Ascending aorta (tissue), 2 donors: ENCODE results near the gene NBPF19. TPM values are rescaled to one million over a fixed set of nuclear protein-coding genes. Genes with fewer than 3 reads are reported as not detected.
"Not testable (repeated sequence)": the region's sequence is repeated elsewhere in the genome, so short reads cannot be mapped to it uniquely, and the experiment has no call there.

Experiments
- DNase-seq, 2 donors: peaks; one replicate each; pipeline ENCODE4 v3.0.0-alpha.2; 2019; ENCODE audit warnings: low spot score in 2 of 2
- H3K27ac ChIP-seq, 2 donors: fragments of 200-600 bp; sonication (generic); one replicate each; pipeline ENCODE4 v1.5.1; 2016 to 2017; ENCODE audit warnings: mild to moderate bottlenecking in 1 of 2
- H3K27me3 ChIP-seq: fragments of 200-600 bp; sonication (generic); one replicate; pipeline ENCODE4 v1.5.1; 2017
- H3K36me3 ChIP-seq, 2 donors: fragments of 200-600 bp; sonication (generic); one replicate each; pipeline ENCODE4 v1.5.1; 2016
- H3K4me1 ChIP-seq, 2 donors: fragments of 200-600 bp; sonication (generic); one replicate each; pipeline ENCODE4 v1.5.1; 2016 to 2017; ENCODE audit warnings: mild to moderate bottlenecking in 1 of 2
- H3K4me3 ChIP-seq, 2 donors: fragments of 200-600 bp; sonication (generic); one replicate each; pipeline ENCODE4 v1.5.1; 2016 to 2017; ENCODE audit warnings: mild to moderate bottlenecking in 1 of 2
- H3K9me3 ChIP-seq, 2 donors: fragments of 200-600 bp; sonication (generic); one replicate each; pipeline ENCODE4 v1.5.1; 2016
- CTCF ChIP-seq, 3 experiments: fragments of 200-600 bp in 2 of 3; fragments of 450-650 bp in 1 of 3; sonication (generic) in 2 of 3; IDR thresholded peaks; one replicate each; pipeline ENCODE4 v1.5.1; 2016 to 2019; ENCODE audit warnings: antibody characterized with exemption in 3 of 3, mild to moderate bottlenecking in 1 of 3, moderate library complexity in 1 of 3
- intact Hi-C: fragments of 100-400 bp; cut with DNase I; formaldehyde crosslinking; loops from one replicate; pipeline ENCODE4 v1.15.1; 2023
- total RNA-seq: library from RNA; depleted of rRNA; stranded (reverse); fragments of >200 nt; gene quantifications from one replicate; pipeline ENCODE4 v1.1.0, GENCODE V29; 2016

The NBPF19 gene
- total RNA-seq = 2.3 TPM

- H3K4me3 ChIP-seq, H3K36me3 ChIP-seq, intact Hi-C loops, H3K4me1 ChIP-seq, H3K27ac ChIP-seq, H3K27me3 ChIP-seq, H3K9me3 ChIP-seq, DNase-seq: not testable (repeated sequence)
Measured at GRCh38 chr1:149474745-149475144, at the start of gene NBPF19. NBPF19 (plus strand) TSS chr1:149475045; CDS start chr1:149475933, 888 bp downstream.

GRCh38 chr1:149428317-149428716, 46.5 kb upstream of the NBPF19 start:
- H3K4me3 ChIP-seq, intact Hi-C loops: not testable (repeated sequence)

GRCh38 chr1:149445451-149445850, 29.4 kb upstream of the NBPF19 start:
- intact Hi-C loops, H3K27me3 ChIP-seq, H3K36me3 ChIP-seq, H3K9me3 ChIP-seq, H3K4me1 ChIP-seq: not testable (repeated sequence)
- DNase-seq = peak in 1 of 2 donors; percentile 58
- peak overlapping the region in 1 of 2 donors; percentile 69 for H3K27ac ChIP-seq
- peak overlapping the region in 1 of 2 donors; percentile 38 for H3K4me3 ChIP-seq

More at GRCh38 chr1:149428317-149428716, 46.5 kb upstream of the NBPF19 start:
- H3K4me1 ChIP-seq, H3K9me3 ChIP-seq, H3K27me3 ChIP-seq, H3K36me3 ChIP-seq, H3K27ac ChIP-seq: not testable (repeated sequence)
- peak; percentile 20 to 63 for DNase-seq

- DNase-seq, H3K27me3 ChIP-seq, intact Hi-C loops, H3K36me3 ChIP-seq, H3K4me1 ChIP-seq, H3K4me3 ChIP-seq, H3K9me3 ChIP-seq, H3K27ac ChIP-seq: not testable (repeated sequence)
Measured at GRCh38 chr1:149452196-149452595, 22.6 kb upstream of the NBPF19 start.

GRCh38 chr1:149452652-149453051, 22.2 kb upstream of the NBPF19 start:
- H3K4me3 ChIP-seq, H3K9me3 ChIP-seq, intact Hi-C loops, H3K27me3 ChIP-seq, H3K36me3 ChIP-seq, DNase-seq, H3K4me1 ChIP-seq, H3K27ac ChIP-seq: not testable (repeated sequence)

- H3K4me1 ChIP-seq, intact Hi-C loops, H3K9me3 ChIP-seq, H3K27me3 ChIP-seq, H3K36me3 ChIP-seq: not testable (repeated sequence)
- Histone ChIP-seq H3K4me3 (peak overlapping the region in 1 of 2 donors; percentile 63), H3K27ac (peak overlapping the region in 1 of 2 donors; percentile 53)
- TF ChIP-seq CTCF (IDR thresholded peaks at IDR 0.05) = peak in 1 of 3 experiments; percentile 23
- peak in 1 of 2 donors; percentile 63 for DNase-seq
Measured at GRCh38 chr1:149558350-149558825, 83.5 kb downstream of the NBPF19 start.

GRCh38 chr1:149561806-149562205, 87.0 kb downstream of the NBPF19 start:
- intact Hi-C loops, H3K4me1 ChIP-seq, H3K9me3 ChIP-seq, H3K27ac ChIP-seq, H3K4me3 ChIP-seq, H3K36me3 ChIP-seq, DNase-seq, H3K27me3 ChIP-seq: not testable (repeated sequence)

GRCh38 chr1:149565485-149565884, 90.6 kb downstream of the NBPF19 start:
- DNase-seq, H3K9me3 ChIP-seq, H3K36me3 ChIP-seq, H3K27me3 ChIP-seq, H3K27ac ChIP-seq, H3K4me3 ChIP-seq, H3K4me1 ChIP-seq, intact Hi-C loops: not testable (repeated sequence)

GRCh38 chr1:149572763-149573162, 97.9 kb downstream of the NBPF19 start:
- H3K36me3 ChIP-seq, H3K9me3 ChIP-seq, intact Hi-C loops: not testable (repeated sequence)

GRCh38 chr1:149585592-149585991, 110.7 kb downstream of the NBPF19 start:
- H3K4me3 ChIP-seq, H3K4me1 ChIP-seq, H3K27ac ChIP-seq, intact Hi-C loops, H3K36me3 ChIP-seq, H3K9me3 ChIP-seq, DNase-seq, H3K27me3 ChIP-seq: not testable (repeated sequence)

More at GRCh38 chr1:149572763-149573162, 97.9 kb downstream of the NBPF19 start:
- not testable (repeated sequence) for DNase-seq, H3K27me3 ChIP-seq, H3K27ac ChIP-seq, H3K4me1 ChIP-seq, H3K4me3 ChIP-seq

Other genes starting within 250 kb of the NBPF19 start
- not detected for gene PPIAL4C, start 108.8 kb downstream of the NBPF19 start, total RNA-seq